Posterior cingulate gyrus (tissue), 11 donors: Measurements from ENCODE around the gene HNRNPA0.

Experiments
- DNase-seq, 10 donors: peaks; one replicate each; pipeline versions ENCODE4 v3.0.0 to v3.0.0-alpha.2; 2020 to 2021; ENCODE audit warnings: mixed read lengths in 3 of 10
- intact Hi-C: fragments of 100-400 bp; cut with DNase I; formaldehyde crosslinking; loops from one replicate; pipeline ENCODE4 v1.15.1; 2023

HNRNPA0 gene

GRCh38 chr5:137695651-137696428 is 58.3 kb downstream of the HNRNPA0 start:
- intact Hi-C loops = no loop called here
- no peak for DNase-seq
